HepG2 (cell line): Measurements from ENCODE around the gene PLD2. TPM values are rescaled to one million over a fixed set of nuclear protein-coding genes. Genes with fewer than 3 reads are reported as not detected.
A peak's percentile ranks its signal among the peaks of the same experiment; 100 is the strongest.

Source experiments
- ARNT2 ChIP-seq: sonication (generic); formaldehyde crosslinking; IDR thresholded peaks from 2 replicates; pipeline ENCODE4 v1.8.0; 2022; ENCODE audit warnings: mild to moderate bottlenecking, low read depth, missing genetic modification reagents, moderate library complexity
- FOXK1 ChIP-seq: sonication (generic); formaldehyde crosslinking; IDR thresholded peaks from 2 replicates; pipeline ENCODE4 v1.4.0; 2020; ENCODE audit warnings: low read depth, missing genetic modification reagents, borderline replicate concordance
- FOXP4 ChIP-seq: sonication (generic); formaldehyde crosslinking; IDR thresholded peaks from 2 replicates; pipeline ENCODE4 v1.4.0; 2020; ENCODE audit warnings: missing genetic modification reagents
- HOXA3 ChIP-seq: sonication (generic); formaldehyde crosslinking; IDR thresholded peaks from 2 replicates; pipeline ENCODE4 v1.5.0; 2020; ENCODE audit warnings: missing genetic modification reagents
- KDM4B ChIP-seq: sonication (generic); formaldehyde crosslinking; IDR thresholded peaks from 2 replicates; pipeline ENCODE4 v1.4.0; 2020; ENCODE audit warnings: missing genetic modification reagents
- KLF6 ChIP-seq: IDR thresholded peaks from 2 replicates; pipeline ENCODE4 v1.8.0; 2016; ENCODE audit warnings: missing biosample characterization, missing genetic modification reagents
- MTF2 ChIP-seq: sonication (generic); formaldehyde crosslinking; IDR thresholded peaks from 2 replicates; pipeline ENCODE4 v1.5.0; 2020; ENCODE audit warnings: missing genetic modification reagents, borderline replicate concordance
- NFE2L2 ChIP-seq: fragments of 150-350 bp; IDR thresholded peaks from 2 replicates; pipeline ENCODE4 v1.6.1; 2014; ENCODE audit warnings: low read length
- SIX4 ChIP-seq: sonication (generic); formaldehyde crosslinking; IDR thresholded peaks from 2 replicates; pipeline ENCODE4 v1.4.0; 2020; ENCODE audit warnings: missing genetic modification reagents
- SSRP1 ChIP-seq: IDR thresholded peaks from 2 replicates; pipeline ENCODE4 v1.6.1; 2016; ENCODE audit warnings: control low read depth
- TBX2 ChIP-seq: sonication (generic); formaldehyde crosslinking; IDR thresholded peaks from 2 replicates; pipeline ENCODE4 v1.5.0; 2020; ENCODE audit warnings: missing genetic modification reagents, mild to moderate bottlenecking, borderline replicate concordance
- ZNF101 ChIP-seq: sonication (generic); formaldehyde crosslinking; IDR thresholded peaks from 2 replicates; pipeline ENCODE4 v1.4.0; 2020; ENCODE audit warnings: mild to moderate bottlenecking, low read depth, missing genetic modification reagents, borderline replicate concordance
- ZNF205 ChIP-seq: IDR thresholded peaks from 2 replicates; pipeline ENCODE4 v1.6.1; 2018; ENCODE audit warnings: missing biosample characterization, missing genetic modification reagents
- ZNF317 ChIP-seq: sonication (generic); formaldehyde crosslinking; IDR thresholded peaks from 2 replicates; pipeline ENCODE4 v1.5.0; 2020; ENCODE audit warnings: mild to moderate bottlenecking, missing genetic modification reagents
- ZNF430 ChIP-seq: sonication (generic); formaldehyde crosslinking; IDR thresholded peaks from 2 replicates; pipeline ENCODE4 v1.9.0; 2021; ENCODE audit warnings: mild to moderate bottlenecking, missing genetic modification reagents
- ZNF543 ChIP-seq: sonication (generic); formaldehyde crosslinking; IDR thresholded peaks from 2 replicates; pipeline ENCODE4 v1.4.0; 2020; ENCODE audit warnings: mild to moderate bottlenecking, missing genetic modification reagents
- ZNF572 ChIP-seq: sonication (generic); formaldehyde crosslinking; IDR thresholded peaks from 2 replicates; pipeline ENCODE4 v1.5.1; 2020; ENCODE audit warnings: mild to moderate bottlenecking, missing genetic modification reagents
- ZSCAN9 ChIP-seq: IDR thresholded peaks from 2 replicates; pipeline ENCODE4 v1.6.1; 2016; ENCODE audit warnings: borderline replicate concordance
- ZXDC ChIP-seq: sonication (generic); formaldehyde crosslinking; IDR thresholded peaks from 2 replicates; pipeline ENCODE4 v1.5.0; 2020; ENCODE audit warnings: mild to moderate bottlenecking, missing genetic modification reagents
- polyA plus RNA-seq, 8 experiments: library from polyadenylated mRNA; depleted of rRNA in 3 of 8; stranded (reverse) in 7 of 8; unstranded in 1 of 8; fragments of >200 nt; fragmentation: Illumina TruSeq in 4 of 8; extraction: Trizol in 4 of 8; gene quantifications; 2 replicates each; pipeline versions ENCODE4 v1.2.1 to v1.2.3, GENCODE V29; 2011 to 2016; ENCODE audit warnings: low read depth in 4 of 8, missing spikeins in 1 of 8, mixed read lengths in 1 of 8; ENCODE audit not compliant: insufficient read depth in 1 of 8
- total RNA-seq, 5 experiments: library from RNA; depleted of rRNA; stranded (reverse); fragments of >200 nt; fragmentation: Illumina TruSeq; extraction: Trizol; gene quantifications; 2 replicates each; pipeline ENCODE4 v1.2.3, GENCODE V29; 2016; ENCODE audit warnings: low read depth in 1 of 5
- TF ChIP-seq, protein P1 (sequence below): sonication (generic); formaldehyde crosslinking; IDR thresholded peaks from 2 replicates; pipeline ENCODE4 v1.8.0; 2022; ENCODE audit warnings: missing genetic modification reagents, mild to moderate bottlenecking, borderline replicate concordance
- TF ChIP-seq, protein P2 (sequence below): sonication (generic); formaldehyde crosslinking; conservative IDR thresholded peaks from 2 replicates; pipeline ENCODE4 v1.4.0; 2020; ENCODE audit warnings: missing genetic modification reagents
- TF ChIP-seq, protein P3 (sequence below): sonication (generic); formaldehyde crosslinking; conservative IDR thresholded peaks from 2 replicates; pipeline ENCODE4 v1.8.1; 2023; ENCODE audit warnings: missing genetic modification reagents

PLD2 gene
- total and polyA plus RNA-seq, 2 of the 13 experiments (the other 11 are each of a cell fraction or from before 2014, with no cell fraction given): 13.4 to 29.7 TPM

DNA sequence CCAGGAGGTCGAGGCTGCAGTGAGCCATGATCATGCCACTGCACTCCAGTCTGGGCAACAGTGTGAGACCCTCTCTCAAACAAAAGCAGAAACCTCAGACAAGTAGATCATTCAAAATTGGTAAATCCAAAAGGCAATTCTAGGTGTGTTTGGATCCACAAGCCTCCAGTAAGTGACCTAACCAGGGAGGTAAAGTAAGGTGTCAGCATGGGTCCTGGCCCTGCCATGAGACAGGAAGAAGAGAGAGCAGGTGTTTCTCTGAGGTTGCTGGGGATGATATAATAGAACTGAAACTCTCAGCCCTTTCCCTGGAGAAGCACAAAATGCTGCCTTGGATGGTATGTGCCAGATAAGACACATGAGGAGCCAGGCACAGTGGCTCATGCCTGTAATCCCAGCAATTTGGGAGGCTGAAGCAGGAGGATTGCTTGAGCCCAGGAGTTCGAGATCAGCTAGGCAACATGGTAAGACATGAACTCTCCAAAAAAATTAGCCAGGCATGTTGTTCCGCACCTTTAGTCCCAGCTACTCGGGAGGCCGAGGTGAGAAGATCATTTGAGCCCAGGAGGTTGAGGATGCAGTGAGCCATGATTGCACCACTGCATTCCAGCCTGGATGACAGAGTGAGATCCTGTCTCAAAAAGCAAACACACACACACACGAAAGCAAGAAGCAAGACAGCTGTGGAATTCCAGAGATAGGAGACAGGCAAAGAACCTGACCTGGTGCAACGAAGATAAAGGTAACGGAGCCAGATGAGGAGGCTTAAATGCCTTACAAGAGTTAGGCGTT is 28.8 kb upstream of the PLD2 start (continued):
- TF ChIP-seq, protein P1, sequence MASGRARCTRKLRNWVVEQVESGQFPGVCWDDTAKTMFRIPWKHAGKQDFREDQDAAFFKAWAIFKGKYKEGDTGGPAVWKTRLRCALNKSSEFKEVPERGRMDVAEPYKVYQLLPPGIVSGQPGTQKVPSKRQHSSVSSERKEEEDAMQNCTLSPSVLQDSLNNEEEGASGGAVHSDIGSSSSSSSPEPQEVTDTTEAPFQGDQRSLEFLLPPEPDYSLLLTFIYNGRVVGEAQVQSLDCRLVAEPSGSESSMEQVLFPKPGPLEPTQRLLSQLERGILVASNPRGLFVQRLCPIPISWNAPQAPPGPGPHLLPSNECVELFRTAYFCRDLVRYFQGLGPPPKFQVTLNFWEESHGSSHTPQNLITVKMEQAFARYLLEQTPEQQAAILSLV (CRISPR knock-in tag): peak; percentile 29; the same call in 1 of the 2 replicates
- TF ChIP-seq MTF2 (no peak), ZNF543 (0 out of 2 replicates have a peak, but pooled peaks have one; percentile 42), ZNF205 (CRISPR knock-in tag) (peak; percentile 95), KLF6 (no peak; the same call in 1 of the 2 replicates), ZSCAN9 (CRISPR knock-in tag) (peak; percentile 74; the same call in 1 of the 2 replicates), FOXP4 (CRISPR knock-in tag) (peak; percentile 90), ZNF430 (0 out of 2 replicates have a peak, but pooled peaks have one; percentile 10), HOXA3 (CRISPR knock-in tag) (peak; percentile 87), KDM4B (0 out of 2 replicates have a peak, but pooled peaks have one; percentile 53), ZXDC (no peak), NFE2L2 (no peak), ZNF317 (CRISPR knock-in tag) (no peak), ZNF101 (no peak), FOXK1 (CRISPR knock-in tag) (peak; percentile 64; the same call in 1 of the 2 replicates), SSRP1 (CRISPR knock-in tag) (peak; percentile 26), ZNF572 (CRISPR knock-in tag) (no peak), SIX4 (CRISPR knock-in tag) (peak; percentile 74), ARNT2 (CRISPR knock-in tag) (peak; percentile 57; the same call in 1 of the 2 replicates), TBX2 (peak; percentile 87)
- TF ChIP-seq, protein P2, sequence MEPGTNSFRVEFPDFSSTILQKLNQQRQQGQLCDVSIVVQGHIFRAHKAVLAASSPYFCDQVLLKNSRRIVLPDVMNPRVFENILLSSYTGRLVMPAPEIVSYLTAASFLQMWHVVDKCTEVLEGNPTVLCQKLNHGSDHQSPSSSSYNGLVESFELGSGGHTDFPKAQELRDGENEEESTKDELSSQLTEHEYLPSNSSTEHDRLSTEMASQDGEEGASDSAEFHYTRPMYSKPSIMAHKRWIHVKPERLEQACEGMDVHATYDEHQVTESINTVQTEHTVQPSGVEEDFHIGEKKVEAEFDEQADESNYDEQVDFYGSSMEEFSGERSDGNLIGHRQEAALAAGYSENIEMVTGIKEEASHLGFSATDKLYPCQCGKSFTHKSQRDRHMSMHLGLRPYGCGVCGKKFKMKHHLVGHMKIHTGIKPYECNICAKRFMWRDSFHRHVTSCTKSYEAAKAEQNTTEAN (CRISPR knock-in tag): peak; percentile 72; the same call in 1 of the 2 replicates
- TF ChIP-seq, protein P3, sequence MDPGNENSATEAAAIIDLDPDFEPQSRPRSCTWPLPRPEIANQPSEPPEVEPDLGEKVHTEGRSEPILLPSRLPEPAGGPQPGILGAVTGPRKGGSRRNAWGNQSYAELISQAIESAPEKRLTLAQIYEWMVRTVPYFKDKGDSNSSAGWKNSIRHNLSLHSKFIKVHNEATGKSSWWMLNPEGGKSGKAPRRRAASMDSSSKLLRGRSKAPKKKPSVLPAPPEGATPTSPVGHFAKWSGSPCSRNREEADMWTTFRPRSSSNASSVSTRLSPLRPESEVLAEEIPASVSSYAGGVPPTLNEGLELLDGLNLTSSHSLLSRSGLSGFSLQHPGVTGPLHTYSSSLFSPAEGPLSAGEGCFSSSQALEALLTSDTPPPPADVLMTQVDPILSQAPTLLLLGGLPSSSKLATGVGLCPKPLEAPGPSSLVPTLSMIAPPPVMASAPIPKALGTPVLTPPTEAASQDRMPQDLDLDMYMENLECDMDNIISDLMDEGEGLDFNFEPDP (CRISPR knock-in tag): no peak
